OCI-M1 (cell line): ENCODE measurements around the gene PCGF6.
"Not testable (repeated sequence)": the region's sequence is repeated elsewhere in the genome, so short reads cannot be mapped to it uniquely, and the experiment has no call there.

Source experiments
- DNase-seq: peaks from one replicate; lab custom pipeline; 2025; lab: John Stamatoyannopoulos, UW

The PCGF6 gene

DNA sequence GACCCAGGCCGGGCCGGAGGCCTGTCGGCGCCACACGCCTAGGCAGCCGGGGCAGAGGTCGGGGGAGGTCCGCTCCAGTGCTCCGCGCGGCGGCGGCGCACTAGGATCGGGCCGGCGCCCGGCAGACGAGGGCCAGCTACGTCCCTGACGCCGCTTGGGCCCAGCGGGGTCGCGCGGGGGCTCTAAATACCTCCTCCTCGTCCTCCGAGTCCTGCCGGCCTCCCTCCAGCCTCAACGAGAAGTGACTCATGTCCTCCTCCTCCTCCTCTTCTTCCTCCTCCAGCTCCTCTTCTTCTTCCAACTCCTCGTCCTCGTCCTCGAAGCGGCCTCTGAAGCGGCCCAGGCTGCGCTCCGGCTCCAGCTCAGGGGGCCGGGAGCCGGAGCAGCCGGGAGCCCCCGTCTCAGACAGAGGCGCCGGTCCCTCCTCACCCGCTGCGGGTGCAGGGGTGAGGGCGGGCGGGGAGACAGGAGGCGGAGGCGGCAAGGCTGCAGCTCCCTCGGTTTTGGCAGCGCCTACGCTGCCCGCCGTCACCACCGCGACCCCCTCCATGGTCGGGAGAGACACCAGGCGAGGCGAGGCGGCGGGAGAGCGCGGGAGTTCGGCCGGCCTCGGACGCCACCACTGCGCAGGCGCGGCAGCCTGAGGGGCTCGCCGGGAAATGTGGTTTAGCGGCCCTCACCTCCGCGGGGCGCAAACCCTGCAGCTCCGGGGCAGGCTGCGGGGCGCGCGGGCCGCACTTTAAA is at the start of gene PCGF6:
TSS of gene PCGF6 (minus strand) at position 624 of the 744 bp plus-strand sequence. CDS start at position 550, 74 bp downstream.
- DNase-seq: peak; percentile 93

DNA sequence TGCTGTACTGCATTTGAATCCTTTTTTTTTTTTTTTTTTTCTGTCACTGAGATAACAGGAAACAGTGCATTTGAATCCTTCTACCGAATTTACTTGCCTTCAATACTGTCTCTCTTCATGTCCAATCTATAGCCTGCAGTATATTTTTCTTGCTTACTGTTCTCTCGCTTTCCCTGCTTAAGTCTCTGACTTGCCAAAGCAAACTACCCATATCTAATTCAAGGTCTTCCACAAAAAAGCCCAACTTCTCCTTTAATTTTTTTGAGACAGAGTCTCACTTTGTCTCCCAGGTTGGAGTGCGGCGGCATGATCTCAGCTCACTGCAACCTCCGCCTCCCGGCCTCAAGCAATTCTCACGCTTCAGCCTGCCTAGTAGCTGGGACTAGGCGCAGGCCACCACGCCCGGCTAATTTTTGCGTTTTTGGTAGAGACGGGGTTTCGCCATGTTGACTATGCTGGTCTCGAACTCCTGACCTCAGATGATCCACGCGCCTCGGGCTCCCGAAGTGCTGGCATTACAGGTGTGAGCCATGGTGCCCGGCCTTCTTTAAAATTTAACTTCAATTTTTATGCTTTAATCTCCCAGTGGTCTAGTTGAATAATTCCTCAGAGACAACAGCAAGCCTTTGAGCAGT is 46.4 kb upstream of the PCGF6 start:
- DNase-seq: peak; percentile 35

DNA sequence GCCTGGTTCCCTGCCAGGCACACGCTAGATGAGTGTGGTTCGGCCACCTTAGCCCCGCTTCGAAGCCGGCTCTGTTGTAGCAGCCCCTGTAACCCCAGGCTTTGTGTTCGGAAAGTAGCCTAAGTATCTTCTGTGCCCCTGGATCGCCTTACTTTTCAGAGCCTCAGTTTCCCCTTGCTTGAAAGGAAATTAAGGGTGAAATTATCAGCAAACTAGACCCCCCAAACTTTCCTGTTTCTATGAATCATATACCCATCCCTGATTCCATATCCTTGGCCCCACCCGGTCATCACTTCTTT is 45.8 kb upstream of the PCGF6 start:
- no peak for DNase-seq

GRCh38 chr10:103396067-103396788 is 45.3 kb upstream of the PCGF6 start, which contains the start of the genes ATP5MK and PDCD11:
TSS of gene ATP5MK (minus strand) at chr10:103396475. CDS start at chr10:103392457, 4,018 bp downstream.
TSS of gene PDCD11 (plus strand) at chr10:103396626. CDS start at chr10:103398427, 1,801 bp downstream.
- DNase-seq: peak; percentile 99

GRCh38 chr10:103395754-103396066 is 44.8 kb upstream of the PCGF6 start:
- peak; percentile 60 for DNase-seq

DNA sequence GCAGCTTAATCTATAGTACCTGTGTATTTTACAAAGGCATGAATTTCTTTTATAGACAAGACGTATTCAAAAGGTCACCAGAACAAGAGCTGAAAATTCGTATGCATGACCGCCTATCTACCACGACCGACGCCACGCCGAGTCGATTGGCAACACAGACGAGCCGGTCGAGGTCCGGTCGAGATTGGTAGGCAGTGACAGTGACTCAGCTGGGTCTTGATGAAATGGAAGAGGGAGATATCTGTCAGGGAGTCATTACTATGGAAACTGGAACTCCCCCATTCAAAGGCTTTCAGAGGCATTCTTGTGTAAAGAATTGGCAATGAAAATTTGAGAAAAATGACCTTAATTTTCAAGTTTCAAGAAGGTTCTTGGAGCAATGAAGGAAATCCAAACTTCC is 43.2 kb upstream of the PCGF6 start:
- peak; percentile 94 for DNase-seq

DNA sequence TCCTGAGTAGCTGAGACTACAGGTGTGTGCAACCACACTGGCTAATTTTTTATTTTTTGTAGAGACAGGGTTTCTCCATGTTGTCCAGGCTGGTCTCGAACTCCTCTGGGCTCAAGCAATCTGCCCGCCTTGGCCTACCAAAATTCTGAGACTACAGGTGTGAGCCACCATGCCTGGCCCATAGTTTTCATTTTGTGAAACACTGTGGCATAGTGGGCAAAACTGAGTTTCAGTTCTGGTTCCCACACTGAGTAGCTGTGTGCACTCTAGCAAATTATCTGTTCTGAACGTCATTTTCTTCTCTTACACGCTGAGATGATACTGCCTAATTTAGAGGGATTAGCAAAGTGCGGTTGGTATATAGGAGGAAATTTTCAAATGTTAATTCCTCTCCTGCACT is 31.8 kb upstream of the PCGF6 start:
- no peak for DNase-seq

- DNase-seq: no peak
Observed at GRCh38 chr10:103374263-103374662, 23.3 kb upstream of the PCGF6 start.

- no peak for DNase-seq
Observed at GRCh38 chr10:103373544-103373943, 22.6 kb upstream of the PCGF6 start.

- DNase-seq: peak; percentile 98
Observed at GRCh38 chr10:103367782-103368518, 17.0 kb upstream of the PCGF6 start, which contains the start of gene TAF5. TSS of gene TAF5 (plus strand) at chr10:103367976. CDS start at chr10:103367990, 14 bp downstream.

DNA sequence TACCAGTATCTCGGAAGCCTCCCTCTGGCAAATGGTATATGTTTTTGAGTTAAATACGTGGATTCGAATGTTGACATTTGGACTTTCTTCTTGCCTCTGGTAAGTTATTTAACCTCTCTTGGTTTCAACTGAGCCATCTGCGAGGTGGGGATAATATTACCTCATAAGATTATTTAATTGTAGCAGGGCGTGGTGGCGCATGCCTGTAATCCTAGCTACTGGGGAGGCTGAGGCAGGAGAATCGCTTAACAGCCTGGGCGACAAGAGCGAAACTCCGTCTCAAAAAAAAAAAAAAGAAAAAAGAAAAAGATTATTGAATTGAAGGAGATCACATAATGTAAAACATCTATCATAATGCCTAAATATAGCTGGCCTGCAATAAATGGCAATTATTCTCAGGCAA is 16.4 kb upstream of the PCGF6 start:
- DNase-seq: no peak

DNA sequence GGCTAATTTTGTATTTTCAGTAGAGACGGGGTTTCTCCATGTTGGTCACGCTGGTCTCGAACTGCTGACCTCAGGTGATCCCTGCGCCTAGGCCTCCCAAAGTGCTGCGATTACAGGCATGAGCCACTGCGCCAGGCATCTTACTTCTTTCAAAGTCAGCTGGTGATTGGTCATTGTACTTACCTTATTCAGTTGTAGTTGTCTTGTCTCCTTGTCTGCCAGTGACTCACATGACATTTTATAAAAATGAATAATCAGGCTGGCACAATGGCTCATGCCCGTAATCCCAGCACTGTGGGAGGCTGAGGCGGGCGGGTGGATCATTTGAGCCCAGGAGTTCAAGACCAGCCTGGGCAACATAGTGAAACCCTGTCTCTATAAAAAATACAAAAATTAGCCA is 9.9 kb upstream of the PCGF6 start:
- not testable (repeated sequence) for DNase-seq

DNA sequence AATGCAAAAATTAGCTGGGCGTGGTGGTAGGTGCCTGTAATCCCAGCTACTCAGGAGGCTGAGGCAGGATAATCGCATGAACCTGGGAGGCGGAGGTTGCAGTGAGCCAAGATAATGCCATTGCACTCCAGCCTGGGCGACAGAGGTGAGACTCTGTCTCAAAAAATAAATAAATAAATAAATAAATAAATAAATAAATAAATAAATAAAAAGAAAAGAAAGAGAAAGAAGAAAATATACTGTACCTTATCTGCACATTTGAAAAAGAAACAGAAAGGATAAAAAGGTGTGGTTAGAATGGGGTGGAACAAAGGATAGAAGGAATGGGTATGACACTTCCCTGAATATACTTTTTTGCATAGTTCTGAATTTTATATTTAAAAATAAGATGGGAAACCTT is 8.6 kb upstream of the PCGF6 start:
- not testable (repeated sequence) for DNase-seq

GRCh38 chr10:103355906-103356599 is 5.1 kb upstream of the PCGF6 start:
- no peak for DNase-seq

DNA sequence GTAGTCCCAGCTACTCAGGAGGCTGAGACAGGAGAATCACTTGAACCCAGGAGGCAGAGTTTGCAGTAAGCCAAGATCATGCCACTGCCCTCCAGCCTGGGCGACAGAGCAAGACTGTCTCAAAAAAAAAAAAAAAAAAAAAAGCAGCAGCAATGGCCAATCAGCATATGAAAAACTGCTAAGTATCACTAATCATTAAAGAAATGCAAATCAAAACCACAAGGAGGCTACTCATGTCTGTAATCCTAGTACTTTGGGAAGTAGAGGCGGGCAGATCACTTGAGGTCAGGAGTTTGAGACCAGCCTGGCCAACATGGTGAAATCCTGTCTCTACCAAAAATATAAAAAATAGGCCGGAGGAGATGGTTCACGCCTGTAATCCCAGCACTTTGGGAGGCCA is 3.6 kb upstream of the PCGF6 start:
- not testable (repeated sequence) for DNase-seq

GRCh38 chr10:103353281-103353680 is 2.3 kb upstream of the PCGF6 start:
- DNase-seq: peak; percentile 56

DNA sequence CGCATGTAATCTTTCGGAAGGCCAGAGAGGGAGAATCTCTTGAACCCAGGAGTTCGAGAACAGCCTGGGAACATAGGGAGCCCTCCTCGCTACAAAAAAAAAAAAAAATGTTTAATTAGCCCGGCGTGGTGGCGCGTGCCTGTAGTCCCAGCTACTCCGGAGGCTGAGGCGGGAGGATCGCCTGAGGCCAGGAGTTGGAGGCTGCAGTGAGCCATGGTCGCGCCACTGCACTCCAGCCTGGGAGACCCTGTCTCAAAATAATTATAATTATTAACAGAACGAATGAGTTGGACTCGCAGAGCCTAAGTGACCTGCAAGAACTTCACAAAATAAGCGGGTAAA is 794 bp downstream of the PCGF6 start:
- no peak for DNase-seq

DNA sequence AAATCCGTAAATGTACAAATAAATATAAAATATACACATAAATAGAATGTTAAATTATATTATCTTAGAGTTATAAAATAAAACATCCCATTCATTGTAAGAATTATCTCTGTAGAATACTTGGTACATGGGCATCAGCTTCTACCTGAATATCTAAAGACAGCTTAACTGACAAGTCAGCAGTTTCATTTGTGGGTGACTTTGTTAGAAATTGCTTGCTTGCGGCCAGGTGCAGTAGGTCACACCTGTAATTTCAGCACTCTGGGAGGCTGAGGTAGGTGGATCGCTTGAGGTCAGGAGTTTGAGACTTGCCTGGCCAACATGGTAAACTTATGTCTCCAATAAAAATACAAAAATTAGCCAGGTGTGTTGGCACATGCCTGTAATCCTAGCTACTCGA is 14.6 kb downstream of the PCGF6 start:
- DNase-seq: no peak

DNA sequence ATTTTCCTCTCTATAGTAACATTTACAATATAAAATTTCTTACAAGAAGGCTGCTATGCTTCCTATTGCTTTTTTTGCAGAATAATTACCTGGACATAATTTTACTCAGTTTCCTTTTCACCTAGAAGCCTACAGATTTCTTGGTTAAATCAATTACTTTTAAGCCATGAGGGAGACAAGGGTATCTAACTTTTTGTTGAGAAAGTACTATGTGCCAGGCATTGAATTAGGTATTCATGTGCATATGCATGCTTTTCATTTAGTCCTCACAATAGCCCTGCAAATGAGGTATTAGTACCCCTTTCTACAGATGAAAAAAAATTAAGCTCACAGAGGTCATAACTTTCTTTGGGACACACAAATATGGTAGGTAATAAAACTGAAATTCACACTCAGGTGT is 16.4 kb downstream of the PCGF6 start:
- no peak for DNase-seq

DNA sequence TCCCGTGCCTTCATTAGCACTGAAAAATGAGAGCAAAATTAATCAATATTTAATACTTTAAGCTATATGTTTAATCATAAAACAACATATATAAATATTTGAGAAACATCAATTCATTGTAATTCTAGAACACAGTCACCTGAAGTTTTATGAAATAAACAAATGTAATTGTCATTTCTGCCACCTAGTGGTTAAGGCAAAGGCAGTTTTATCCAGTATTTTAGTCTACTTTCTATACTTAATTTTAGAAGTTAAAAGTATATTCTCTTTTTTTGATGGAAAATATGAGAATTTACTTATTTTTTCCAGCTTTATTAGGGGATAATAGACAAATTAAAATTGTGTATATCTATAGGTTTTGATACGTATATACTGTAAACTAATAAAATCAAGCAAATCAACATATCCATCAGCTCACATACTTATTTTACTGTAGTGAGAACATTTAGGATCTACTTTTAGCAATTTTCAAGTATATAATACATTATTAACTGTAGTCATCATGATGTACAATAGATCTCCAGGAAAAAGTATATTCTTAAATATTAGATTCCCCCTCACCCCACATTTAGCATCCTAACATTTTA is 16.9 kb downstream of the PCGF6 start:
- peak; percentile 65 for DNase-seq

- DNase-seq: no peak
Observed at GRCh38 chr10:103327906-103328305, 23.0 kb downstream of the PCGF6 start.
